Neuronal stem cell (in vitro differentiated cells): ENCODE data around the gene ALKBH7.
"Not testable (repeated sequence)": the region's sequence is repeated elsewhere in the genome, so short reads cannot be mapped to it uniquely, and the experiment has no call there.

Experiments used
- DNase-seq: peaks from one replicate; pipeline ENCODE4 v3.0.0-alpha.2; 2013; ENCODE audit warnings: low spot score
- H2AFZ ChIP-seq: one replicate; pipeline ENCODE4 v1.6.1; 2013; ENCODE audit warnings: mild to moderate bottlenecking, low read length, inconsistent platforms
- H2AK5ac ChIP-seq: 2 replicates; pipeline ENCODE4 v1.6.1; 2013; ENCODE audit warnings: low read depth, mild to moderate bottlenecking, inconsistent platforms, low read length, moderate library complexity, mixed read lengths
- H2BK120ac ChIP-seq: 2 replicates; pipeline ENCODE4 v1.6.1; 2013; ENCODE audit warnings: low read depth, mild to moderate bottlenecking, inconsistent platforms, low read length, moderate library complexity, mixed read lengths
- H2BK12ac ChIP-seq: one replicate; pipeline ENCODE4 v1.6.1; 2013; ENCODE audit warnings: low read length, inconsistent platforms
- H2BK15ac ChIP-seq: 2 replicates; pipeline ENCODE4 v1.6.1; 2013; ENCODE audit warnings: mild to moderate bottlenecking, low read length, inconsistent platforms, mixed read lengths
- H2BK5ac ChIP-seq: one replicate; pipeline ENCODE4 v1.6.1; 2013; ENCODE audit warnings: inconsistent platforms, mild to moderate bottlenecking, low read length, moderate library complexity
- H3K14ac ChIP-seq: one replicate; pipeline ENCODE4 v1.6.1; 2013; ENCODE audit warnings: low read length, inconsistent platforms
- H3K18ac ChIP-seq: 2 replicates; pipeline ENCODE4 v1.6.1; 2013; ENCODE audit warnings: low read length, inconsistent platforms
- H3K23ac ChIP-seq: 2 replicates; pipeline ENCODE4 v1.6.1; 2013; ENCODE audit warnings: low read depth, mild to moderate bottlenecking, mixed read lengths, low read length, inconsistent platforms; ENCODE audit not compliant: poor library complexity
- H3K27ac ChIP-seq: replicated peaks from 3 replicates; pipeline ENCODE4 v1.5.1; 2013; ENCODE audit warnings: low read length, inconsistent platforms
- H3K27me3 ChIP-seq, 3 experiments: 2 replicates each; pipeline ENCODE4 v1.6.1; 2013; ENCODE audit warnings: low read length in 3 of 3, mild to moderate bottlenecking in 2 of 3, inconsistent platforms in 1 of 3, low read depth in 1 of 3, mixed read lengths in 1 of 3, moderate library complexity in 1 of 3; ENCODE audit not compliant: control insufficient read depth in 3 of 3, insufficient read depth in 3 of 3
- H3K36me3 ChIP-seq, 2 donors: replicated peaks in 1 of 2; 2 replicates each; pipeline ENCODE4 v1.6.1; 2013; ENCODE audit warnings: low read length in 2 of 2; ENCODE audit not compliant: control insufficient read depth in 2 of 2, insufficient read depth in 2 of 2
- H3K4ac ChIP-seq: 2 replicates; pipeline ENCODE4 v1.6.1; 2013; ENCODE audit warnings: inconsistent platforms, mild to moderate bottlenecking, low read length, moderate library complexity
- H3K4me1 ChIP-seq, 2 donors: 1 replicate in 1 of 2; 2 replicates in 1 of 2; pipeline ENCODE4 v1.6.1; 2013; ENCODE audit warnings: low read length in 2 of 2, low read depth in 1 of 2; ENCODE audit not compliant: control insufficient read depth in 2 of 2, insufficient read depth in 1 of 2
- H3K4me2 ChIP-seq: one replicate; pipeline ENCODE4 v1.6.1; 2013; ENCODE audit warnings: mild to moderate bottlenecking, low read length, inconsistent platforms; ENCODE audit not compliant: insufficient read depth, poor library complexity, severe bottlenecking
- H3K4me3 ChIP-seq, 2 donors: 2 replicates each; pipeline ENCODE4 v1.5.1; 2013; ENCODE audit warnings: low read length in 2 of 2, mild to moderate bottlenecking in 2 of 2, inconsistent platforms in 1 of 2, moderate library complexity in 1 of 2
- H3K79me1 ChIP-seq: one replicate; pipeline ENCODE4 v1.6.1; 2013; ENCODE audit warnings: low read depth, mild to moderate bottlenecking, inconsistent platforms, low read length, moderate library complexity
- H3K9ac ChIP-seq: one replicate; pipeline ENCODE4 v1.6.1; 2013; ENCODE audit warnings: mild to moderate bottlenecking, low read depth, low read length, inconsistent platforms; ENCODE audit not compliant: poor library complexity
- H3K9me3 ChIP-seq, 2 donors: replicated peaks in 1 of 2; 2 replicates each; pipeline versions ENCODE3 to v1.6.1; 2013; ENCODE audit warnings: low read length in 2 of 2, mild to moderate bottlenecking in 2 of 2, inconsistent platforms in 1 of 2, low read depth in 1 of 2, mixed read lengths in 1 of 2, moderate library complexity in 1 of 2; ENCODE audit not compliant: control insufficient read depth in 2 of 2, insufficient read depth in 1 of 2
- H4K8ac ChIP-seq: one replicate; pipeline ENCODE4 v1.6.1; 2013; ENCODE audit warnings: low read depth, mild to moderate bottlenecking, inconsistent platforms, low read length, moderate library complexity
- H4K91ac ChIP-seq: one replicate; pipeline ENCODE4 v1.6.1; 2013; ENCODE audit warnings: low read length, low read depth, mild to moderate bottlenecking, inconsistent platforms; ENCODE audit not compliant: poor library complexity
- WGBS, 2 donors: extraction: QIAGEN DNeasy Blood & Tissue Kit; methylation state at CpG; one replicate each; pipeline ENCODE4 v1.1.7; 2013; ENCODE audit warnings: missing lambda C conversion rate in 2 of 2, mixed read lengths in 1 of 2; ENCODE audit not compliant: insufficient read length in 2 of 2, insufficient replicate concordance in 1 of 2; ENCODE audit errors: extremely low coverage in 2 of 2; 5-methylcytosine and 5-hydroxymethylcytosine counted together

Gene ALKBH7

DNA sequence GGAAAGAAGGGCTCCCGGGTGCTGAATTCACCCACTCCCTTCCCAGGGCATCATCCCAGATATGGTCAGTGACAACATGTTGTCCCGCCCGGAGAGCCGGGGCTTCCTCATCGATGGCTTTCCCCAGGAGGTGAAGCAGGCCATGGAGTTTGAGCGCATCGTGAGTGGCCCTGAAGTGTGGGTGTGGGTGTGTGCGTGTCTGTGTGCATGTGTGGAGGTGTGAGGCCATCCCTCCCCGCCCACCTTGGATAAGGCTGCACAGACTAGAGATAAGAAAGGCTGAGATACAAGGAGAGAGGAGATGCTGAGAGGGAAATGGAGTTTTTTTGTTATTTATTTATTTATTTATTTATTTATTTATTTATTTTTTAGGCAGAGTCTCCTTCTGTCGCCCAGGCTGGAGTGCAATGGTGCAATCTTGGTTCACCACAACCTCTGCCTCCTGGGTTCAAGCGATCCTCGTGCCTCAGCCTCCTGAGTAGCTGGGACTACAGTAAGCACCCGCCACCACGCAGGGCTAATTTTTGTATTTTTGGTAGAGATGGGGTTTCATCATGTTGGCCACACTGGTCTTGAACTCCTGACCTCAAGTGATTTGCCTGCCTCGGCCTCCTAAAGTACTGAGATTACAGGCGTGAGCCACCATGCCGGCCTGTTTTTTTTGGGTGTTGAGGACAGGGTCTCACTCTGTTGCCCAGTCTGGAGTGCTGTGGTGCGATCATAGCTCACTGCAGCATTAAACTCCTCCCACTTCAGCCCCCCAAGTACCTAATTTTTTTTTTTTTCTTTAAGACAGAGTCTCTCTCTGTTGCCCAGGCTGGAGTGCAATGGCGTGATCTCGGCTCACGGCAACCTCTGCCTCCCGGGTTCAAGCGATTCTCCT, 27.7 kb downstream of the ALKBH7 start:
- not testable (repeated sequence) for H3K4ac ChIP-seq, H4K8ac ChIP-seq, H3K9me3 ChIP-seq, H3K27me3 ChIP-seq, H2BK12ac ChIP-seq, H2BK120ac ChIP-seq, DNase-seq, H3K14ac ChIP-seq, H4K91ac ChIP-seq, H3K36me3 ChIP-seq, H2AFZ ChIP-seq, H3K27ac ChIP-seq, H3K4me3 ChIP-seq, H2BK5ac ChIP-seq, H3K9ac ChIP-seq, H3K4me2 ChIP-seq, H3K79me1 ChIP-seq
- Histone ChIP-seq H2BK15ac (peak overlapping the region; percentile 37), H3K18ac (peak overlapping the region; percentile 71), H2AK5ac (peak overlapping the region; percentile 81), H3K4me1 (peaks cover 4 to 12% of the 10 kb centered on the region in 2 donors), H3K23ac (peak overlapping the region; percentile 89)
- no CpG with 5 or more reads among the region's 23 CpGs for WGBS, 2 donors

DNA sequence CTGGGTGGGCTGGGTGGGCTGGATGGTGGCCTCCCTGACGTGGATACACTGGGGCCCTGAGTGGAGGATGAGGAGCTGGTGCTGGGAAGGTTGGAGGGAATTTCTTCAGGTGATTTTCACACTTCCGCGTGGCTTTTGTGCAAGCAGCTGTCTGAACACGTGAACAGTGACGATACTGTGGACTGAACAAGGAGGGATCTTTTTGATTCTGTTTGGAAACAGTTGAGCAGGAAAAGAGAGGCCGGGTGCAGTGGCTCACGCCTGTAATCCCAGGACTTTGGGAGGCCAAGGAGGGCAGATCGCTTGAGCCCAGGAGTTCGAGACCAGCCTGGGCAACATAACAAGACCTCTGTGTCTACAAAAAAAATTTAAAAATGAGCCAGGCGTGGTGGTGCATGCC, 29.5 kb downstream of the ALKBH7 start:
- H3K27ac ChIP-seq, result no peak overlapping the region

DNA sequence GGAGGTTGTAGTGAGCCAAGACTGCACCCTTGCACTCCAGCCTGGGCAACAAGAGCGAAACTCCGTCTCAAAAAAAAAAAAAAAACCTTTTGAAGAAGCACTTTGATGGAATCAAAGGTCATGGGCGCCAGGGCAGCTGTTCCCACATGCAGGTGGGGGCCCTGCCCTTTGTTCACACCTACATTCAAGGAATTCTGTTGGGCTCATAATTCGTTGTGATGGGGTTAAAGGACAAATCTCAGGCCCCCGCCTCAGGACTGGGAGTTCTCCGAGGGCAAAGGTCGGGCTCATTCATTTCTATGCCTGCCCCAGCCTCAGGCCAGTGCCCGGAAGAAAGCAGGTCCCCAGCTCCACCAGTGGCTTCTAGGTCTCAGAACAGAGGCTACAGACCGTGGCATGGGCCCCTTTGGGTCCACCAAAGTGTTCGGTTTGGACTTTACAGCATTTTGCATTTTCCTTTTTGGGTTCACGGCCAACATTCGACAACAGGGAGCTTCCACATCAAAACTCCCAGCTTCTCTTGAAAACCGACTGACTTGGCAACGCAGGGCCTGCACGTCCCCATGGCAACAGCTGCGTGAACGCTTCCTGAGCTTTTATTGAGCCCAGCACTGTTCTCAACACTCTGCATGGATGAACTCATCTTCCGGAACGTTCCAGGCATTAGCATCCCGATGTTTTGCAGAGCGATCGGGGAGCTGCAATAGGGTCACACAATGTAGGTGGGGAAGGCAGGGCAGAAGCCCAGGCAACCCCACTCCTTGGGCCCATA, 30.4 kb downstream of the ALKBH7 start:
- no peak for DNase-seq
- no CpG with 5 or more reads among the region's 22 CpGs for WGBS, 2 donors

More for the DNA sequence above, 29.5 kb downstream of the ALKBH7 start:
- H2BK5ac ChIP-seq, result no peak overlapping the region
- H3K18ac ChIP-seq, result no peak overlapping the region
- H3K9me3 ChIP-seq, result no peaks in the 10 kb centered on the region
- H3K27me3 ChIP-seq, result no peaks in the 10 kb centered on the region
- H3K79me1 ChIP-seq, result peaks cover 2% of the 10 kb centered on the region
- H2BK12ac ChIP-seq, result no peak overlapping the region
- no peak for DNase-seq
- peak overlapping the region; percentile 36 for H2AFZ ChIP-seq
- H3K9ac ChIP-seq, result no peak overlapping the region
- H2AK5ac ChIP-seq, result no peak overlapping the region
- no peak overlapping the region for H2BK120ac ChIP-seq
- H3K36me3 ChIP-seq, result no peaks in the 10 kb centered on the region
- H3K14ac ChIP-seq, result no peak overlapping the region
- H3K23ac ChIP-seq, result no peak overlapping the region
- H4K91ac ChIP-seq, result no peak overlapping the region
- H3K4me3 ChIP-seq, result no peak overlapping the region
- WGBS, 2 donors, result no CpG with 5 or more reads among the region's 10 CpGs
- no peak overlapping the region for H3K4me2 ChIP-seq
- H3K4me1 ChIP-seq, result peaks cover 4 to 12% of the 10 kb centered on the region in 2 donors
- no peak overlapping the region for H3K4ac ChIP-seq
- H2BK15ac ChIP-seq, result no peak overlapping the region
- no peak overlapping the region for H4K8ac ChIP-seq

DNA sequence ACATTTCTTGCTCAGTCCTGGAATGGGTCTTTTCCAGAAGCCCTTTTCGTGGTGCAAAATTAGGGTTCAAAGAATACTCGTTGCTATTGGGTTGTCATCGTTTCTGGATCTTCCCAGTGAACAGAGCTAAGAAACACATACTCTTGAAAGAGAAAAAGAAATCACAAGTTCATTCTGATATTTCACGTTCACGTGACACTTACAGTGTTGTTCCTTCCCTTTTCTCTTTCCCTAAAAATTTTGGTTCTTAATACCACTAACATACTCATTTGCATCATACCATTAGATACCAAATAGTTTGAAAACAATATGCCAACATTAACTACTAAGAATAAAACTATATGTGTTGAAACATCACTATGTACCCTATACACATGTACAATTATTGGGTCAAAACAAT, 33.8 kb downstream of the ALKBH7 start:
- H3K14ac ChIP-seq, result no peak overlapping the region
- peaks cover 4 to 12% of the 10 kb centered on the region in 2 donors for H3K4me1 ChIP-seq
- H2BK5ac ChIP-seq, result no peak overlapping the region
- no peak overlapping the region for H3K9ac ChIP-seq
- no peak overlapping the region for H3K4me2 ChIP-seq
- H3K18ac ChIP-seq, result no peak overlapping the region
- H2AK5ac ChIP-seq, result no peak overlapping the region
- H3K23ac ChIP-seq, result no peak overlapping the region
- H3K4ac ChIP-seq, result no peak overlapping the region
- no peak overlapping the region for H2AFZ ChIP-seq
- no peak overlapping the region for H4K91ac ChIP-seq
- no peak for DNase-seq
- H3K27ac ChIP-seq, result no peak overlapping the region
- no peaks in the 10 kb centered on the region for H3K79me1 ChIP-seq
- no peaks in the 10 kb centered on the region for H3K36me3 ChIP-seq
- no peak overlapping the region for H2BK120ac ChIP-seq
- no peak overlapping the region for H3K4me3 ChIP-seq
- no peak overlapping the region for H2BK15ac ChIP-seq
- H3K9me3 ChIP-seq, result no peaks in the 10 kb centered on the region
- WGBS, 2 donors, result no CpG with 5 or more reads among the region's 5 CpGs
- no peak overlapping the region for H2BK12ac ChIP-seq
- H3K27me3 ChIP-seq, result no peaks in the 10 kb centered on the region
- no peak overlapping the region for H4K8ac ChIP-seq

More for the DNA sequence above, 30.4 kb downstream of the ALKBH7 start:
- Histone ChIP-seq H3K4me1 (peaks cover 4 to 12% of the 10 kb centered on the region in 2 donors), H4K91ac (no peak overlapping the region), H2BK5ac (no peak overlapping the region), H2BK120ac (no peak overlapping the region), H3K14ac (no peak overlapping the region), H4K8ac (no peak overlapping the region), H2BK15ac (no peak overlapping the region), H3K27me3 (no peaks in the 10 kb centered on the region), H3K4ac (no peak overlapping the region), H3K9me3 (no peaks in the 10 kb centered on the region), H2BK12ac (no peak overlapping the region), H3K4me2 (no peak overlapping the region), H2AFZ (peak overlapping the region; percentile 71), H2AK5ac (no peak overlapping the region), H3K27ac (no peak overlapping the region), H3K79me1 (peaks cover 2% of the 10 kb centered on the region), H3K9ac (no peak overlapping the region), H3K4me3 (peak overlapping the region in 1 of 2 donors; percentile 21), H3K36me3 (no peaks in the 10 kb centered on the region), H3K18ac (no peak overlapping the region), H3K23ac (no peak overlapping the region)
